HepG2 (cell line): Measurements from ENCODE around the gene C2orf49. TPM values are rescaled to one million over a fixed set of nuclear protein-coding genes. Genes with fewer than 3 reads are reported as not detected.

Experiments
- AGO1 ChIP-seq: fragments of 200-400 bp; formaldehyde crosslinking; IDR thresholded peaks from 2 replicates; pipeline ENCODE4 v1.6.1; 2017; ENCODE audit warnings: mild to moderate bottlenecking, low read depth, low read length, moderate library complexity; ENCODE audit not compliant: poor library complexity, severe bottlenecking
- DPF2 ChIP-seq: sonication (generic); formaldehyde crosslinking; IDR thresholded peaks from 2 replicates; pipeline ENCODE4 v1.4.0; 2020; ENCODE audit warnings: mild to moderate bottlenecking, low read depth, missing genetic modification reagents, borderline replicate concordance
- ESRRA ChIP-seq: sonication (generic); formaldehyde crosslinking; IDR thresholded peaks from 2 replicates; pipeline ENCODE4 v1.5.1; 2020; ENCODE audit warnings: mild to moderate bottlenecking, low read depth, missing genetic modification reagents
- FIP1L1 ChIP-seq: fragments of 200-400 bp; formaldehyde crosslinking; IDR thresholded peaks from 2 replicates; pipeline ENCODE4 v1.6.1; 2018; ENCODE audit warnings: low read depth, mild to moderate bottlenecking, low read length, moderate library complexity, borderline replicate concordance; ENCODE audit not compliant: insufficient read depth
- GABPB1 ChIP-seq: IDR thresholded peaks from 2 replicates; pipeline ENCODE4 v1.6.1; 2016; ENCODE audit warnings: mild to moderate bottlenecking, missing genetic modification reagents, moderate library complexity, missing compliant biosample characterization
- KDM6A ChIP-seq: IDR thresholded peaks from 2 replicates; pipeline ENCODE4 v1.6.1; 2016; ENCODE audit warnings: low read depth
- KLF16 ChIP-seq, 2 experiments: sonication (generic) in 1 of 2; formaldehyde crosslinking in 1 of 2; IDR thresholded peaks; 2 replicates each; pipeline versions ENCODE4 v1.6.1 to v1.8.0; 2016 to 2023; ENCODE audit warnings: missing genetic modification reagents in 2 of 2, missing compliant biosample characterization in 1 of 2
- KLF9 ChIP-seq: IDR thresholded peaks from 2 replicates; pipeline ENCODE4 v1.6.1; 2016; ENCODE audit warnings: low read depth
- MEIS1 ChIP-seq: sonication (generic); formaldehyde crosslinking; IDR thresholded peaks from 2 replicates; pipeline ENCODE4 v1.9.0; 2021; ENCODE audit warnings: mild to moderate bottlenecking, missing genetic modification reagents, moderate library complexity, borderline replicate concordance
- SIX4 ChIP-seq: sonication (generic); formaldehyde crosslinking; IDR thresholded peaks from 2 replicates; pipeline ENCODE4 v1.4.0; 2020; ENCODE audit warnings: missing genetic modification reagents
- SNRNP70 ChIP-seq: fragments of 200-400 bp; formaldehyde crosslinking; IDR thresholded peaks from 2 replicates; pipeline ENCODE4 v1.6.1; 2017; ENCODE audit warnings: mild to moderate bottlenecking, low read depth, low read length, moderate library complexity
- SRSF4 ChIP-seq: fragments of 200-400 bp; formaldehyde crosslinking; IDR thresholded peaks from one replicate; pipeline ENCODE4 v1.6.1; 2018; ENCODE audit warnings: mild to moderate bottlenecking, low read depth, low read length, moderate library complexity; ENCODE audit not compliant: poor library complexity, severe bottlenecking
- TCF7L2 ChIP-seq: IDR thresholded peaks from 2 replicates; pipeline ENCODE4 v1.6.1; 2011; ENCODE audit warnings: mild to moderate bottlenecking, low read depth, low read length, moderate library complexity
- XRCC5 ChIP-seq: fragments of 200-400 bp; formaldehyde crosslinking; optimal IDR thresholded peaks from 2 replicates; pipeline ENCODE3; 2017; ENCODE audit warnings: mild to moderate bottlenecking, low read length
- YEATS4 ChIP-seq: sonication (generic); formaldehyde crosslinking; IDR thresholded peaks from 2 replicates; pipeline ENCODE4 v1.4.0; 2020; ENCODE audit warnings: missing genetic modification reagents, borderline replicate concordance
- ZFX ChIP-seq: sonication (generic); formaldehyde crosslinking; IDR thresholded peaks from 2 replicates; pipeline ENCODE4 v1.4.0; 2020; ENCODE audit warnings: mild to moderate bottlenecking, low read depth, missing genetic modification reagents, moderate library complexity
- ZNF431 ChIP-seq: sonication (generic); formaldehyde crosslinking; IDR thresholded peaks from 2 replicates; pipeline ENCODE4 v1.9.0; 2022; ENCODE audit warnings: missing genetic modification reagents, low read depth, mild to moderate bottlenecking, borderline replicate concordance
- ZNF660 ChIP-seq: sonication (generic); formaldehyde crosslinking; IDR thresholded peaks from 2 replicates; pipeline ENCODE4 v1.5.1; 2020; ENCODE audit warnings: mild to moderate bottlenecking, low read depth, missing genetic modification reagents, borderline replicate concordance
- ZNF737 ChIP-seq: sonication (generic); formaldehyde crosslinking; IDR thresholded peaks from 2 replicates; pipeline ENCODE4 v1.5.0; 2020; ENCODE audit warnings: missing genetic modification reagents, mild to moderate bottlenecking, borderline replicate concordance
- polyA plus RNA-seq, 8 experiments: library from polyadenylated mRNA; depleted of rRNA in 3 of 8; stranded (reverse) in 7 of 8; unstranded in 1 of 8; fragments of >200 nt; fragmentation: Illumina TruSeq in 4 of 8; extraction: Trizol in 4 of 8; gene quantifications; 2 replicates each; pipeline versions ENCODE4 v1.2.1 to v1.2.3, GENCODE V29; 2011 to 2016; ENCODE audit warnings: low read depth in 4 of 8, missing spikeins in 1 of 8, mixed read lengths in 1 of 8; ENCODE audit not compliant: insufficient read depth in 1 of 8
- total RNA-seq, 5 experiments: library from RNA; depleted of rRNA; stranded (reverse); fragments of >200 nt; fragmentation: Illumina TruSeq; extraction: Trizol; gene quantifications; 2 replicates each; pipeline ENCODE4 v1.2.3, GENCODE V29; 2016; ENCODE audit warnings: low read depth in 1 of 5
- TF ChIP-seq, protein P1 (sequence below): sonication (generic); formaldehyde crosslinking; conservative IDR thresholded peaks from 2 replicates; pipeline ENCODE4 v1.8.0; 2022; ENCODE audit warnings: low read depth, missing genetic modification reagents
- TF ChIP-seq, protein P2 (sequence below): sonication (generic); formaldehyde crosslinking; IDR thresholded peaks from 2 replicates; pipeline ENCODE4 v1.8.0; 2022; ENCODE audit warnings: missing genetic modification reagents, mild to moderate bottlenecking, inconsistent platforms, borderline replicate concordance
- TF ChIP-seq, protein P3 (sequence below): sonication (generic); formaldehyde crosslinking; IDR thresholded peaks from 2 replicates; pipeline ENCODE4 v1.8.1; 2023; ENCODE audit warnings: missing genetic modification reagents, mild to moderate bottlenecking, borderline replicate concordance
- TF ChIP-seq, protein P4 (sequence below): sonication (generic); formaldehyde crosslinking; IDR thresholded peaks from 2 replicates; pipeline ENCODE4 v1.4.0; 2020; ENCODE audit warnings: mild to moderate bottlenecking, missing genetic modification reagents
- TF ChIP-seq, protein P5 (sequence below): IDR thresholded peaks from 2 replicates; pipeline ENCODE4 v1.6.1; 2016; ENCODE audit warnings: low read depth, control low read depth

C2orf49 gene
- total and polyA plus RNA-seq, 2 of the 13 experiments (the other 11 are each of a cell fraction or from before 2014, with no cell fraction given) = 24.7 to 28.8 TPM

DNA sequence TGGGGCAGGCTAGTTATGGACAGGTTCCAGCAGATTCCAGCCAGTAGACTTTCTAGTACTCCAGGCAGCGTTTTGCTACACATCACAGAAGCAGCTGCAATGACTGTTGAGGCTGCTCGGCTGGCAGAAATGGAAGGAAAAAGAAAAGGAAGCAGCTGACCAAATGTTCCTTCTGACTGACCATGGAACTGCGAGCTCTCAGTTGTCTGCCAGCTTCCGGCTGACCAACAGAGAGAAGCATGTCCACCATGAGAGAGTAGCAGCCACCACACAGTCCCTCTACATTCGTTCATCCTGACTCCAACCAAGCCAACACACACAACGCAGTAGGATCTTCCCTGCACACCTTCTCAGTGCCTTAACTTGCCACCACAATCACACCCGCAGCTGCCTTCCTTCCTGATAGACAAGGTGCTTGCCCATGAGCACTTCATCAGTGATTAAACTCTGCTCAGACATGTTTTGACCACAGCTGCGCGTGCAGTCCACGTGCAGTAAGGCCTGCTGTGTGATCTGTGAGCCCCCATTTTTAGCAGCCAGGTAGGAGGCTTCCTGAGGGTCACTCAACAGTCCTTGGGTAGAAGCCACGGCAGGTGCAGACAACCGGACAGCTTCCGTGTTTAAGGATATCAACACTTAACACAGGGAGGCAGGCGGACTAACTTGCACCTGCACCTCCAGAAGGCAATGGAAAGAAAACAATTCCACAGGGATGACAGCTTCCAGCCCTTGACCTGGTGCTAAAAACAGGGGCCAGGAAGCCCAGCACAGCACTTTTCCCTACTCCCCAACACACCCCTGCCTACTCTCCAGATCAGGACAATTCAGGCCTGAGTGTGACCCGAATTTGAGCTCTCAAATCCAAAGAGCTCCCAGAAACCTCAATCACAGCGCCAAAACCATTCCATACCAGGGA, 8.8 kb upstream of the C2orf49 start (continued):
- no peak for TF ChIP-seq FIP1L1
- TF ChIP-seq XRCC5 = no peak
- TF ChIP-seq SIX4 = 0 out of 2 replicates have a peak, but pooled peaks have one; percentile 6
- TF ChIP-seq KLF16 (CRISPR knock-in tag; IDR thresholded peaks at IDR 0.05) = peak in 1 of 2 experiments; percentile 75; a peak in 2 of 4 replicates
- TF ChIP-seq GABPB1 (CRISPR knock-in tag) = peak; percentile 55
- TF ChIP-seq, protein P1, sequence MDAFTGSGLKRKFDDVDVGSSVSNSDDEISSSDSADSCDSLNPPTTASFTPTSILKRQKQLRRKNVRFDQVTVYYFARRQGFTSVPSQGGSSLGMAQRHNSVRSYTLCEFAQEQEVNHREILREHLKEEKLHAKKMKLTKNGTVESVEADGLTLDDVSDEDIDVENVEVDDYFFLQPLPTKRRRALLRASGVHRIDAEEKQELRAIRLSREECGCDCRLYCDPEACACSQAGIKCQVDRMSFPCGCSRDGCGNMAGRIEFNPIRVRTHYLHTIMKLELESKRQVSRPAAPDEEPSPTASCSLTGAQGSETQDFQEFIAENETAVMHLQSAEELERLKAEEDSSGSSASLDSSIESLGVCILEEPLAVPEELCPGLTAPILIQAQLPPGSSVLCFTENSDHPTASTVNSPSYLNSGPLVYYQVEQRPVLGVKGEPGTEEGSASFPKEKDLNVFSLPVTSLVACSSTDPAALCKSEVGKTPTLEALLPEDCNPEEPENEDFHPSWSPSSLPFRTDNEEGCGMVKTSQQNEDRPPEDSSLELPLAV (CRISPR knock-in tag) = no peak
- no peak for TF ChIP-seq SNRNP70
- no peak for TF ChIP-seq KDM6A
- TF ChIP-seq TCF7L2 = no peak
- TF ChIP-seq ZNF431 (CRISPR knock-in tag) = peak; percentile 82
- TF ChIP-seq, protein P2, sequence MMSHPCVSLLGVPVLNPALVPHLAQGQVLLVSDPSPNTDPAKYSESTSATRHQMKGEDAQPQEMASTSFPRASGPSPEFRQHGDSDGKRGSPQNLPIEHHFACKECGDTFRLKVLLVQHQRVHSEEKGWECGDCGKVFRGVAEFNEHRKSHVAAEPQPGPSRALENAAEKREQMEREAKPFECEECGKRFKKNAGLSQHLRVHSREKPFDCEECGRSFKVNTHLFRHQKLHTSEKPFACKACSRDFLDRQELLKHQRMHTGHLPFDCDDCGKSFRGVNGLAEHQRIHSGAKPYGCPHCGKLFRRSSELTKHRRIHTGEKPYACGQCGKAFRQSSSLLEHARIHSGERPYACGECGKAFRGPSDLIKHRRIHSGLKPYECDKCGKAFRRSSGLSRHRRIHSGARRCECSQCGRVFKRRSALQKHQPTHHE (CRISPR knock-in tag) = no peak
- no peak; the same call in 1 of the 2 replicates for TF ChIP-seq ZNF660 (CRISPR knock-in tag)
- no peak for TF ChIP-seq KLF9 (CRISPR knock-in tag)
- no peak for TF ChIP-seq AGO1
- TF ChIP-seq DPF2 (CRISPR knock-in tag) = peak; percentile 69
- TF ChIP-seq ESRRA (CRISPR knock-in tag) = peak; percentile 37; the same call in 1 of the 2 replicates
- peak; percentile 79 for TF ChIP-seq MEIS1 (CRISPR knock-in tag)
- no peak for TF ChIP-seq SRSF4
- peak; percentile 94 for TF ChIP-seq ZFX (CRISPR knock-in tag)
- peak; percentile 90 for TF ChIP-seq YEATS4 (CRISPR knock-in tag)
- peak; percentile 95 for TF ChIP-seq ZNF737 (CRISPR knock-in tag)
- TF ChIP-seq, protein P3, sequence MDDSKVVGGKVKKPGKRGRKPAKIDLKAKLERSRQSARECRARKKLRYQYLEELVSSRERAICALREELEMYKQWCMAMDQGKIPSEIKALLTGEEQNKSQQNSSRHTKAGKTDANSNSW (CRISPR knock-in tag) = no peak; the same call in 1 of the 2 replicates
- TF ChIP-seq, protein P4, sequence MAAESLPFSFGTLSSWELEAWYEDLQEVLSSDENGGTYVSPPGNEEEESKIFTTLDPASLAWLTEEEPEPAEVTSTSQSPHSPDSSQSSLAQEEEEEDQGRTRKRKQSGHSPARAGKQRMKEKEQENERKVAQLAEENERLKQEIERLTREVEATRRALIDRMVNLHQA (CRISPR knock-in tag) = no peak
- TF ChIP-seq, protein P5, sequence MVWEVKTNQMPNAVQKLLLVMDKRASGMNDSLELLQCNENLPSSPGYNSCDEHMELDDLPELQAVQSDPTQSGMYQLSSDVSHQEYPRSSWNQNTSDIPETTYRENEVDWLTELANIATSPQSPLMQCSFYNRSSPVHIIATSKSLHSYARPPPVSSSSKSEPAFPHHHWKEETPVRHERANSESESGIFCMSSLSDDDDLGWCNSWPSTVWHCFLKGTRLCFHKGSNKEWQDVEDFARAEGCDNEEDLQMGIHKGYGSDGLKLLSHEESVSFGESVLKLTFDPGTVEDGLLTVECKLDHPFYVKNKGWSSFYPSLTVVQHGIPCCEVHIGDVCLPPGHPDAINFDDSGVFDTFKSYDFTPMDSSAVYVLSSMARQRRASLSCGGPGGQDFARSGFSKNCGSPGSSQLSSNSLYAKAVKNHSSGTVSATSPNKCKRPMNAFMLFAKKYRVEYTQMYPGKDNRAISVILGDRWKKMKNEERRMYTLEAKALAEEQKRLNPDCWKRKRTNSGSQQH = peak; percentile 57; the same call in 1 of the 2 replicates
